Measurements from ENCODE around the gene JADE1.

Gene JADE1

GRCh38 chr4:128844931-128845330 is 35.4 kb downstream of the JADE1 start:
- peak; percentile 59 for DNase-seq (ENCODE audit: low spot score)

- DNase-seq (ENCODE audit: low spot score), result no peak
Observed at GRCh38 chr4:128846063-128846462, 36.6 kb downstream of the JADE1 start.

GRCh38 chr4:128847082-128847724 is 37.7 kb downstream of the JADE1 start:
- DNase-seq (ENCODE audit: low spot score), result no peak

- DNase-seq (ENCODE audit: low spot score), result no peak
Observed at GRCh38 chr4:128848461-128848860, 39.0 kb downstream of the JADE1 start.

GRCh38 chr4:128850252-128850651 is 40.8 kb downstream of the JADE1 start:
- no peak for DNase-seq (ENCODE audit: low spot score)

GRCh38 chr4:128853741-128854140 is 44.2 kb downstream of the JADE1 start:
- DNase-seq (ENCODE audit: low spot score), result no peak

GRCh38 chr4:128854433-128854832 is 44.9 kb downstream of the JADE1 start:
- DNase-seq (ENCODE audit: low spot score), result no peak

- DNase-seq (ENCODE audit: low spot score), result no peak
Observed at GRCh38 chr4:128855621-128856020, 46.1 kb downstream of the JADE1 start.

- no peak for DNase-seq (ENCODE audit: low spot score)
Observed at GRCh38 chr4:128856246-128856645, 46.7 kb downstream of the JADE1 start.

GRCh38 chr4:128858879-128859671 is 49.6 kb downstream of the JADE1 start:
- DNase-seq (ENCODE audit: low spot score), result no peak

- DNase-seq (ENCODE audit: low spot score), result no peak
Observed at GRCh38 chr4:128859887-128860677, 50.6 kb downstream of the JADE1 start.

GRCh38 chr4:128861856-128862518 is 52.5 kb downstream of the JADE1 start:
- DNase-seq (ENCODE audit: low spot score), result no peak

GRCh38 chr4:128862608-128863311 is 53.3 kb downstream of the JADE1 start:
- DNase-seq (ENCODE audit: low spot score), result no peak

GRCh38 chr4:128863312-128864075 is 54.0 kb downstream of the JADE1 start:
- peak; percentile 90 for DNase-seq (ENCODE audit: low spot score)

GRCh38 chr4:128865132-128865531 is 55.6 kb downstream of the JADE1 start:
- no peak for DNase-seq (ENCODE audit: low spot score)

GRCh38 chr4:128866269-128866668 is 56.8 kb downstream of the JADE1 start:
- DNase-seq (ENCODE audit: low spot score), result no peak

- DNase-seq (ENCODE audit: low spot score), result no peak
Observed at GRCh38 chr4:128866691-128867090, 57.2 kb downstream of the JADE1 start.

- no peak for DNase-seq (ENCODE audit: low spot score)
Observed at GRCh38 chr4:128868758-128869157, 59.3 kb downstream of the JADE1 start.

GRCh38 chr4:128869776-128870509 is 60.4 kb downstream of the JADE1 start:
- no peak for DNase-seq (ENCODE audit: low spot score)

GRCh38 chr4:128871948-128872347 is 62.4 kb downstream of the JADE1 start:
- DNase-seq (ENCODE audit: low spot score), result no peak
